Keratinocyte (primary cell): ENCODE data around the gene CCDC174. TPM values are rescaled to one million over a fixed set of nuclear protein-coding genes. Genes with fewer than 3 reads are reported as not detected.

Experiments
- DNase-seq: peaks from one replicate; pipeline ENCODE4 v3.0.0-alpha.2; 2011; ENCODE audit warnings: low read depth, missing footprints, low spot score
- FAIRE-seq: peaks from 2 replicates; lab custom pipeline; 2011; peaks lifted over from hg19 to GRCh38; lab: Jason Lieb, UNC
- H2AFZ ChIP-seq: 2 replicates; pipeline ENCODE4 v1.6.0; 2012; ENCODE audit warnings: low read length, control low read depth, inconsistent platforms; ENCODE audit not compliant: control insufficient read depth
- H3K27ac ChIP-seq: 2 replicates; pipeline ENCODE4 v1.5.1; 2011; ENCODE audit warnings: low read length; ENCODE audit not compliant: control insufficient read depth, insufficient read depth
- H3K27me3 ChIP-seq: 3 replicates; pipeline ENCODE4 v1.6.0; 2011; ENCODE audit warnings: low read length; ENCODE audit not compliant: control insufficient read depth, insufficient read depth; ENCODE audit errors: extremely low read depth
- H3K36me3 ChIP-seq, 2 experiments: 2 replicates in 1 of 2; 3 replicates in 1 of 2; pipeline ENCODE4 v1.5.1; 2011; ENCODE audit warnings: low read length in 2 of 2, mild to moderate bottlenecking in 1 of 2; ENCODE audit not compliant: control insufficient read depth in 2 of 2, insufficient read depth in 2 of 2; ENCODE audit errors: extremely low read depth in 1 of 2
- H3K4me1 ChIP-seq: 3 replicates; pipeline ENCODE4 v1.5.1; 2011; ENCODE audit warnings: low read length; ENCODE audit not compliant: control insufficient read depth, insufficient read depth; ENCODE audit errors: extremely low read depth
- H3K4me2 ChIP-seq: 3 replicates; pipeline ENCODE4 v1.6.0; 2011; ENCODE audit warnings: low read depth, low read length; ENCODE audit not compliant: control insufficient read depth, insufficient read depth; ENCODE audit errors: extremely low read depth
- H3K4me3 ChIP-seq, 3 experiments: fragments of 200-600 bp in 1 of 3; sonication (generic) in 1 of 3; 2 replicates in 2 of 3; 3 replicates in 1 of 3; pipeline ENCODE4 v1.5.1; 2011 to 2016; ENCODE audit warnings: low read length in 3 of 3, mild to moderate bottlenecking in 3 of 3, control low read depth in 2 of 3, inconsistent platforms in 1 of 3, low read depth in 1 of 3, mixed read lengths in 1 of 3, mixed run types in 1 of 3, moderate library complexity in 1 of 3; ENCODE audit not compliant: control insufficient read depth in 2 of 3, insufficient read depth in 2 of 3; ENCODE audit errors: extremely low read depth in 1 of 3
- H3K79me2 ChIP-seq: 2 replicates; pipeline ENCODE4 v1.6.0; 2012; ENCODE audit warnings: low read length; ENCODE audit not compliant: control insufficient read depth, insufficient read depth
- H3K9ac ChIP-seq: 3 replicates; pipeline ENCODE4 v1.6.0; 2011; ENCODE audit warnings: low read length; ENCODE audit not compliant: control insufficient read depth, insufficient read depth; ENCODE audit errors: extremely low read depth
- H3K9me1 ChIP-seq: 3 replicates; pipeline ENCODE4 v1.6.0; 2011; ENCODE audit warnings: low read length; ENCODE audit not compliant: control insufficient read depth, insufficient read depth; ENCODE audit errors: extremely low read depth
- H3K9me3 ChIP-seq: 2 replicates; pipeline ENCODE4 v1.5.1; 2012; ENCODE audit warnings: low read depth, low read length; ENCODE audit not compliant: control insufficient read depth
- H4K20me1 ChIP-seq: 3 replicates; pipeline ENCODE4 v1.6.0; 2011; ENCODE audit warnings: low read length; ENCODE audit not compliant: control insufficient read depth, insufficient read depth; ENCODE audit errors: extremely low read depth
- EZH2 ChIP-seq: IDR thresholded peaks from one replicate; pipeline ENCODE4 v1.6.1; 2012; ENCODE audit warnings: inconsistent platforms, mild to moderate bottlenecking, low read length, moderate library complexity
- dilution Hi-C: fragments of 300-500 bp; cut with MboI; formaldehyde crosslinking; loops from one replicate; pipeline ENCODE4 v1.7.0; 2020; ENCODE audit warnings: low sequenced_read_pairs; ENCODE audit not compliant: extremely low pct_ligation_motif_present
- polyA plus RNA-seq, 5 experiments: library from polyadenylated mRNA; depleted of rRNA in 3 of 5; stranded (reverse) in 3 of 5; stranded (forward) in 1 of 5; unstranded in 1 of 5; fragments of >200 nt; gene quantifications; 1 replicate in 1 of 5; 2 replicates in 3 of 5; 3 replicates in 1 of 5; pipeline versions ENCODE4 v1.2.1 to v1.2.3, GENCODE V29; 2011 to 2012; ENCODE audit warnings: missing spikeins in 2 of 5, low read depth in 1 of 5, low replicate concordance in 1 of 5
- TF ChIP-seq, protein P1 (sequence below), 3 experiments: IDR thresholded peaks in 1 of 3; conservative IDR thresholded peaks in 1 of 3; optimal IDR thresholded peaks in 1 of 3; 2 replicates in 2 of 3; 3 replicates in 1 of 3; pipeline versions ENCODE3 to v1.5.1; 2011; ENCODE audit warnings: low read length in 3 of 3, mild to moderate bottlenecking in 3 of 3, moderate library complexity in 2 of 3, control low read depth in 1 of 3, inconsistent platforms in 1 of 3; ENCODE audit not compliant: insufficient read depth in 2 of 3; ENCODE audit errors: extremely low read depth in 1 of 3

Gene CCDC174
- polyA plus RNA-seq, 1 donor (not counting 4 experiments of a cell fraction or from before 2014, with no cell fraction given): 6.2 TPM

DNA sequence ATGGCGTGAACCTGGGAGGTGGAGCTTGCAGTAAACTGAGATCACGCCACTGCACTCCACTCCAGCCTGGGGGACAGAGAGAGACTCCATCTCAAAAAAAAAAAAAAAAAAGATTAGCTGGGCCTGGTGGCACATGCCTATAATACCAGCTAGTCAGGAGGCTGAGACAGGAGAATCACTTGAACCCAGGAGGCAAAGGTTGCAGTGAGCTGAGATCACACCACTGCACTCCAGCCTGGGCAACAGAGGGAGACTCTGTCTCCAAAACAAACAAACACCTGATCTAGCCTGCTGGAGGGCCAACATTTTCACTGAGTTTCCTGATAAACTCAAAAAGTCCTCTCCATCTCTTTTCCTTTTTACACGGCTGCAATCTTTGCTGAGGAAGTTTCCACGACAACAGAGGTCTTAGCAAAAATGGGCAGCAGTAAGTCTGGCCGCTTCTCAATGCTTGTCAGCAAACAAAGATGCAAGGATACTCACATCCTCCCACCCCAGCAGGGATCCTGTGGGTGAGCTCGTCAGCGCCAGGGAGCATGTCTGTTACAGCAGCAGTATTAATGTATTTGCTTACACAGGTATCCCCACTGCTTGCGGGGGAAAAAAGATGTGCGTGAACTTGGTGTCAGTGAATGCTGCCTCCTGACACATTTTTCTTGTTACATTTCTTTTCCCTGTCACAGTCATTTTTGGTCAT is 21.0 kb upstream of the CCDC174 start:
- H3K4me3 ChIP-seq: no peak overlapping the region
- H4K20me1 ChIP-seq: no peaks in the 10 kb centered on the region
- FAIRE-seq (no peak), DNase-seq (no peak)
- no peak overlapping the region for H2AFZ ChIP-seq
- no peak overlapping the region for H3K9ac ChIP-seq
- H3K36me3 ChIP-seq: no peaks in the 10 kb centered on the region
- no peaks in the 10 kb centered on the region for H3K27me3 ChIP-seq
- no peaks in the 10 kb centered on the region for H3K9me1 ChIP-seq
- dilution Hi-C loops: no loop called here
- TF ChIP-seq, protein P1, sequence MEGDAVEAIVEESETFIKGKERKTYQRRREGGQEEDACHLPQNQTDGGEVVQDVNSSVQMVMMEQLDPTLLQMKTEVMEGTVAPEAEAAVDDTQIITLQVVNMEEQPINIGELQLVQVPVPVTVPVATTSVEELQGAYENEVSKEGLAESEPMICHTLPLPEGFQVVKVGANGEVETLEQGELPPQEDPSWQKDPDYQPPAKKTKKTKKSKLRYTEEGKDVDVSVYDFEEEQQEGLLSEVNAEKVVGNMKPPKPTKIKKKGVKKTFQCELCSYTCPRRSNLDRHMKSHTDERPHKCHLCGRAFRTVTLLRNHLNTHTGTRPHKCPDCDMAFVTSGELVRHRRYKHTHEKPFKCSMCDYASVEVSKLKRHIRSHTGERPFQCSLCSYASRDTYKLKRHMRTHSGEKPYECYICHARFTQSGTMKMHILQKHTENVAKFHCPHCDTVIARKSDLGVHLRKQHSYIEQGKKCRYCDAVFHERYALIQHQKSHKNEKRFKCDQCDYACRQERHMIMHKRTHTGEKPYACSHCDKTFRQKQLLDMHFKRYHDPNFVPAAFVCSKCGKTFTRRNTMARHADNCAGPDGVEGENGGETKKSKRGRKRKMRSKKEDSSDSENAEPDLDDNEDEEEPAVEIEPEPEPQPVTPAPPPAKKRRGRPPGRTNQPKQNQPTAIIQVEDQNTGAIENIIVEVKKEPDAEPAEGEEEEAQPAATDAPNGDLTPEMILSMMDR (optimal IDR thresholded peaks at IDR 0.05 in 1 of 3, IDR thresholded peaks at IDR 0.05 in 1 of 3, conservative IDR thresholded peaks at IDR 0.05 in 1 of 3; ENCODE audit: extremely low read depth in 1 of 3, insufficient read depth in 2 of 3, low read length in 3 of 3): no peak
- no peak for TF ChIP-seq EZH2
- H3K27ac ChIP-seq: no peak overlapping the region
- no peaks in the 10 kb centered on the region for H3K79me2 ChIP-seq
- H3K9me3 ChIP-seq: no peaks in the 10 kb centered on the region
- no peak overlapping the region for H3K4me2 ChIP-seq
- H3K4me1 ChIP-seq: peaks cover 14% of the 10 kb centered on the region

DNA sequence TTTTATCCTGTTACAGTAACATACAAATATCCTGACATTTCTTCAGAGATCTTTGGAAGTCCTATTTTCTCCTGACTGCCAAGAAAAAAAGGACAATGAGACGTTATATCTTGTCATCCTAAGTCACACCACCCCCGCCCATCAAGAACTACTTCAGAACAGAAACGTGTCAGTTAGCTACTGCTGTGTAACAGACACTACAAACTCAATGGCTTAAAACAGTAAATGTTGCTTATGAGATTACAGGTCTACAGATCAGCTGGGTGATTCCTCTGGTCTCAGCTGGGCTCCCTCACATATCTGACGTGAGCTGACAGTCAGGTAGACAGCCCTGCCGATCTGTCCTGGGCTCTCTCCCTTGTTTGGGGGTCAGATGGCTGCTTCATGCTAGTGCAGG is 20.5 kb upstream of the CCDC174 start:
- H3K36me3 ChIP-seq: no peaks in the 10 kb centered on the region
- dilution Hi-C loops: no loop called here
- peaks cover 14% of the 10 kb centered on the region for H3K4me1 ChIP-seq
- H3K4me2 ChIP-seq: no peak overlapping the region
- H3K27ac ChIP-seq: no peak overlapping the region
- FAIRE-seq (no peak), DNase-seq (no peak)
- H4K20me1 ChIP-seq: no peaks in the 10 kb centered on the region
- no peak overlapping the region for H3K4me3 ChIP-seq
- H3K9me1 ChIP-seq: no peaks in the 10 kb centered on the region
- H3K79me2 ChIP-seq: no peaks in the 10 kb centered on the region
- no peaks in the 10 kb centered on the region for H3K9me3 ChIP-seq
- H2AFZ ChIP-seq: no peak overlapping the region
- H3K9ac ChIP-seq: no peak overlapping the region
- no peaks in the 10 kb centered on the region for H3K27me3 ChIP-seq
- TF ChIP-seq, protein P1 (optimal IDR thresholded peaks at IDR 0.05 in 1 of 3, IDR thresholded peaks at IDR 0.05 in 1 of 3, conservative IDR thresholded peaks at IDR 0.05 in 1 of 3; ENCODE audit: extremely low read depth in 1 of 3, insufficient read depth in 2 of 3, low read length in 3 of 3): no peak
- TF ChIP-seq EZH2: no peak
